ENCODE measurements around the gene ACTG2. TPM values are rescaled to one million over a fixed set of nuclear protein-coding genes. Genes with fewer than 3 reads are reported as not detected.
"Not testable (repeated sequence)": the region's sequence is repeated elsewhere in the genome, so short reads cannot be mapped to it uniquely, and the experiment has no call there.

The ACTG2 gene
- total RNA-seq, 1 donor from 2014 or later: not detected

DNA sequence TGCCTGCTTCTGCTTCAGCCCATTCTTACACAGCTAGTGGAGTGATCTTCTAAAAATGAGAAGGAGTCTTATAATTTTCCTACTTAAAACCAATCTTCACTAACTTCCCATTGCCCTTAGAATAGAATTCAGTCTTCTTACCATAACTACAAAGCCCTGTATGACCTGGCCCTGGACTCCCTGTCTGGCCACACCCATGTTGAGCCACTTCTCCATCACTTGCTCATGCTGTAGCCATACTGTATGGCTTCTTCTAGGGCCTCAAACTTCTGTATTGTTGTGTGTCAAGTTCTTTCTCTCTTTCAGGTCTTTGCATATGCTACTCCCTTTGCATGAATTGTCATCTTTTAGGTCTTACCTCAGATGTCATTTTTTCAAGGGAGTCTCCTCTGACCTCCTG is 45.1 kb downstream of the ACTG2 start:
- Mint-ChIP-seq H3K27ac (ENCODE audit: unreplicated experiment) (no peak overlapping the region), H3K4me3 (ENCODE audit: unreplicated experiment) (no peak overlapping the region)
- TF ChIP-seq, protein P1, sequence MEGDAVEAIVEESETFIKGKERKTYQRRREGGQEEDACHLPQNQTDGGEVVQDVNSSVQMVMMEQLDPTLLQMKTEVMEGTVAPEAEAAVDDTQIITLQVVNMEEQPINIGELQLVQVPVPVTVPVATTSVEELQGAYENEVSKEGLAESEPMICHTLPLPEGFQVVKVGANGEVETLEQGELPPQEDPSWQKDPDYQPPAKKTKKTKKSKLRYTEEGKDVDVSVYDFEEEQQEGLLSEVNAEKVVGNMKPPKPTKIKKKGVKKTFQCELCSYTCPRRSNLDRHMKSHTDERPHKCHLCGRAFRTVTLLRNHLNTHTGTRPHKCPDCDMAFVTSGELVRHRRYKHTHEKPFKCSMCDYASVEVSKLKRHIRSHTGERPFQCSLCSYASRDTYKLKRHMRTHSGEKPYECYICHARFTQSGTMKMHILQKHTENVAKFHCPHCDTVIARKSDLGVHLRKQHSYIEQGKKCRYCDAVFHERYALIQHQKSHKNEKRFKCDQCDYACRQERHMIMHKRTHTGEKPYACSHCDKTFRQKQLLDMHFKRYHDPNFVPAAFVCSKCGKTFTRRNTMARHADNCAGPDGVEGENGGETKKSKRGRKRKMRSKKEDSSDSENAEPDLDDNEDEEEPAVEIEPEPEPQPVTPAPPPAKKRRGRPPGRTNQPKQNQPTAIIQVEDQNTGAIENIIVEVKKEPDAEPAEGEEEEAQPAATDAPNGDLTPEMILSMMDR (IDR thresholded peaks at IDR 0.05; ENCODE audit: partially characterized antibody, unreplicated experiment): no peak

DNA sequence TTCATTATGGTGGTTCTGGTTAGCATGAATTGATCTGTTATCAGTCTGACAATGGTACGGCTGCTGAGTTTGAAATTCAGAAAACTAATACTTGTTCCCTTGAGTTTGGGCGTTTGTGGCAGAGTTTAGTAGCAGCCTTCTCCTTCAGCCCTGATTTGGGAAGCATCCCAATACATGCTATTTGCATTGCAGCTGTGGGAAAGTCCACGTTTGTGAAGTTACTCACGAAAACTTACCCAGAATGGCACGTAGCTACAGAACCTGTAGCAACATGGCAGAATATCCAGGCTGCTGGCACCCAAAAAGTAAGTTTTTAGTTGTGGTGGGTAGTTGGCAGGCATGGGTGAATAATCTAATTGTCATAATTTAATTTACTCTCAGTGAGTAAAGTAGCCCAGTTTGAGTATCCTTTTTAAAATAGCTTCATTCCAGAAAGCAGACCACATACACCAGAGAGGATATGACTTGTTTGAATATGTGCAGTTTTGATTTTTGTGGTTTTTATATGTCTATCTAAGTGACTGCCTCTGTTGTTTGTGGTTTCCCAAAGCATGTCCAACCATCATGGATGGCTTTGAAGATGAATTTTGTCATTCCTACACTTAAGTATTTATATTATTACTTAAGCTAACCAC is 46.0 kb downstream of the ACTG2 start:
- Mint-ChIP-seq H3K36me3 (ENCODE audit: unreplicated experiment) (no peaks in the 10 kb centered on the region), H3K4me3 (ENCODE audit: unreplicated experiment) (no peak overlapping the region), H3K4me1 (ENCODE audit: low read depth, unreplicated experiment) (peaks cover 2% of the 10 kb centered on the region), H3K27ac (ENCODE audit: unreplicated experiment) (no peak overlapping the region), H3K9me3 (ENCODE audit: unreplicated experiment) (no peaks in the 10 kb centered on the region), H3K27me3 (ENCODE audit: unreplicated experiment) (peaks cover 2% of the 10 kb centered on the region)
- no peak for DNase-seq
- TF ChIP-seq, protein P1 (IDR thresholded peaks at IDR 0.05; ENCODE audit: partially characterized antibody, unreplicated experiment): no peak

More for the DNA sequence above, 45.1 kb downstream of the ACTG2 start:
- peaks cover 2% of the 10 kb centered on the region for H3K27me3 Mint-ChIP-seq (ENCODE audit: unreplicated experiment)
- H3K9me3 Mint-ChIP-seq (ENCODE audit: unreplicated experiment): no peaks in the 10 kb centered on the region
- H3K4me1 Mint-ChIP-seq (ENCODE audit: low read depth, unreplicated experiment): peaks cover 2% of the 10 kb centered on the region
- DNase-seq: no peak
- no peaks in the 10 kb centered on the region for H3K36me3 Mint-ChIP-seq (ENCODE audit: unreplicated experiment)

DNA sequence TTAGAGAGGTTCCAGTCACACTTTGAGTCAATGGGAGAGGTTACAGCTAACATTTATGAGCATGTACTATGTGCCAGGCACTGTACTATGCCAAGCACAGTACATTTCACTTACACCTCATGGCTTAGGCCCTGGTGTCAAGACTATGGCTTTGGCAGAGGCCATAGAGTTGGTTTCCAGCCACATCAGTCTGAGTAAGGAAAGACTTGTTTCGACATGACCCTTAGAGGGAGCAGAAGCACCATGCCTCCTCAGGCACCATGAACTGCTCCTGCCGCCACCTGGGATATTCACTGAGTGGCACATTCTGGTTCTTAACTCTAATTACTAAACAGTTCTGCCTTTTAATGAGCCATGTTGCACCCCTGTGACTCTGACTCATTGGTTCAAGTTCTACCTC is 46.6 kb downstream of the ACTG2 start:
- H3K4me3 Mint-ChIP-seq (ENCODE audit: unreplicated experiment): no peak overlapping the region
- DNase-seq: no peak

DNA sequence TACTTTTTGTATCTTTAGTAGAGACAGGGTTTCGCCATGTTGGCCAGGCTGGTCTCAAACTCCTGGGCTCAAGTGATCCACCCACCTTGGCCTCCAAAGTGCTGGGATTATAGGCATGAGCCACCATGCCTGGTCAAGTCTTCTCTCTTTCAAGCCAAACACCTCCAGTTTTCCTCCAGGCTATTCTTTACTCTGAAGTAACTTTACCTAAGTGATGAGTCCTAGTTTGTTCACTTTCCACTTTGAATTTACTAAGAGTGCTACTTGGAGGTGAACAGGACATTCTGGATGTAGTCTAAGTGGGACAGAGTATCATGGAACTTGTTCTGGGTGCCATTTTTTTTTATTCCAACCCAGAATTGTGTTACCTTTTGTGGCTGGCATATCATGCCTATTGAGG is 47.3 kb downstream of the ACTG2 start:
- not testable (repeated sequence) for H3K4me1 Mint-ChIP-seq (ENCODE audit: low read depth, unreplicated experiment); H3K27me3 Mint-ChIP-seq (ENCODE audit: unreplicated experiment); DNase-seq; H3K9me3 Mint-ChIP-seq (ENCODE audit: unreplicated experiment); H3K36me3 Mint-ChIP-seq (ENCODE audit: unreplicated experiment); H3K27ac Mint-ChIP-seq (ENCODE audit: unreplicated experiment); H3K4me3 Mint-ChIP-seq (ENCODE audit: unreplicated experiment)

More for the DNA sequence above, 46.6 kb downstream of the ACTG2 start:
- H3K4me1 Mint-ChIP-seq (ENCODE audit: low read depth, unreplicated experiment): peaks cover 2% of the 10 kb centered on the region
- TF ChIP-seq, protein P1 (IDR thresholded peaks at IDR 0.05; ENCODE audit: partially characterized antibody, unreplicated experiment): no peak
- H3K9me3 Mint-ChIP-seq (ENCODE audit: unreplicated experiment): no peaks in the 10 kb centered on the region
- H3K27ac Mint-ChIP-seq (ENCODE audit: unreplicated experiment): no peak overlapping the region
- no peaks in the 10 kb centered on the region for H3K36me3 Mint-ChIP-seq (ENCODE audit: unreplicated experiment)
- H3K27me3 Mint-ChIP-seq (ENCODE audit: unreplicated experiment): peaks cover 2% of the 10 kb centered on the region

DNA sequence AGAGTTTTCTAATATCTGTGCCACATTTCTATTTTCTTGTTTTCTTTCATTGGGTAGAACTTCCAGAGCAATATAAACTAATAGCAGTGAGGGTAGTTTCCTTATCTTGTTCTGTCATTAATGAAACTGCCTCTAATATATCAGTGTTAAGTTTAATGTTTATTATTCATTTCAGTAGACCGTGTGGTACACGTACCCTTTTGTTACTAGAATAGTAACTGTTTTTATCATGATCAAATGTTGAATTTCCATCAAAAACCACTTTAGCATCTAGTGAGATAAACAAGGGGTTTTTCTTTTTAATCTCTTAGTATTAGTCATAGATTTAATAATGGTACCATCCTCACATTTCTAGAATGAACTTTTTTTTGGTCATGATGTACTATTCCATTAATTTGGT is 49.9 kb downstream of the ACTG2 start:
- Mint-ChIP-seq H3K27ac (ENCODE audit: unreplicated experiment) (no peak overlapping the region), H3K36me3 (ENCODE audit: unreplicated experiment) (no peaks in the 10 kb centered on the region), H3K27me3 (ENCODE audit: unreplicated experiment) (no peaks in the 10 kb centered on the region), H3K4me3 (ENCODE audit: unreplicated experiment) (no peak overlapping the region), H3K4me1 (ENCODE audit: low read depth, unreplicated experiment) (no peaks in the 10 kb centered on the region), H3K9me3 (ENCODE audit: unreplicated experiment) (no peaks in the 10 kb centered on the region)
- TF ChIP-seq, protein P1 (IDR thresholded peaks at IDR 0.05; ENCODE audit: partially characterized antibody, unreplicated experiment): no peak
- DNase-seq: no peak
